ENCODE measurements around the gene GAS5.

GAS5 gene

GRCh38 chr1:173867141-173867752 lies 542 bp downstream of the GAS5 start:
- Histone ChIP-seq H3K36me3 (replicated peaks in 1 of 2; ENCODE audit: control insufficient read depth in 2 of 2, insufficient read depth in 2 of 2, low read length in 2 of 2) (peaks cover 17 to 76% of the 10 kb centered on the region in 2 donors), H4K91ac (ENCODE audit: low read depth, low read length, poor library complexity) (peak overlapping the region; percentile 5), H3K4ac (ENCODE audit: low read length) (no peak overlapping the region)

GRCh38 chr1:173866413-173867115 lies 1.2 kb downstream of the GAS5 start:
- Histone ChIP-seq H3K79me1 (ENCODE audit: low read depth, low read length) (no peaks in the 10 kb centered on the region), H4K8ac (ENCODE audit: low read depth, low read length) (no peak overlapping the region), H3K27me3 (ENCODE audit: control insufficient read depth in 3 of 3, insufficient read depth in 3 of 3, low read depth in 1 of 3, low read length in 3 of 3) (no peaks in the 10 kb centered on the region), H2BK120ac (ENCODE audit: low read depth, low read length) (no peak overlapping the region), H4K91ac (ENCODE audit: low read depth, low read length, poor library complexity) (no peak overlapping the region), H3K9ac (ENCODE audit: low read depth, low read length, poor library complexity) (no peak overlapping the region), H2AK5ac (ENCODE audit: low read depth, low read length) (no peak overlapping the region), H3K18ac (ENCODE audit: low read length) (no peak overlapping the region), H3K27ac (replicated peaks; ENCODE audit: low read length) (no peak overlapping the region), H3K4me3 (ENCODE audit: low read length in 2 of 2) (peak overlapping the region; percentile 86 to 97), H3K4ac (ENCODE audit: low read length) (no peak overlapping the region), H2BK5ac (ENCODE audit: low read length) (no peak overlapping the region), H3K9me3 (replicated peaks in 1 of 2; ENCODE audit: control insufficient read depth in 2 of 2, insufficient read depth in 1 of 2, low read depth in 1 of 2, low read length in 2 of 2) (no peaks in the 10 kb centered on the region), H2BK12ac (ENCODE audit: low read length) (no peak overlapping the region), H3K14ac (ENCODE audit: low read length) (no peak overlapping the region), H3K36me3 (replicated peaks in 1 of 2; ENCODE audit: control insufficient read depth in 2 of 2, insufficient read depth in 2 of 2, low read length in 2 of 2) (peaks cover 19 to 76% of the 10 kb centered on the region in 2 donors), H3K4me1 (ENCODE audit: control insufficient read depth in 2 of 2, insufficient read depth in 1 of 2, low read depth in 1 of 2, low read length in 2 of 2) (peaks cover 4 to 11% of the 10 kb centered on the region in 2 donors), H3K4me2 (ENCODE audit: insufficient read depth, low read length, poor library complexity, severe bottlenecking) (peak overlapping the region; percentile 89), H3K23ac (ENCODE audit: low read depth, low read length, poor library complexity) (no peak overlapping the region), H2BK15ac (ENCODE audit: low read length) (no peak overlapping the region), H2AFZ (ENCODE audit: low read length) (no peak overlapping the region)
- WGBS, 2 donors (ENCODE audit: extremely low coverage in 2 of 2, insufficient read length in 2 of 2, insufficient replicate concordance in 1 of 2), result no CpG with 5 or more reads among the region's 2 CpGs
- no peak for DNase-seq (ENCODE audit: low spot score)

More at GRCh38 chr1:173867141-173867752, 542 bp downstream of the GAS5 start:
- peak overlapping the region; percentile 86 to 97 for H3K4me3 ChIP-seq (ENCODE audit: low read length in 2 of 2)
- H2BK5ac ChIP-seq (ENCODE audit: low read length), result peak overlapping the region; percentile 89
- no peak overlapping the region for H2BK120ac ChIP-seq (ENCODE audit: low read depth, low read length)
- peak overlapping the region; percentile 76 for H2AK5ac ChIP-seq (ENCODE audit: low read depth, low read length)
- H3K9ac ChIP-seq (ENCODE audit: low read depth, low read length, poor library complexity), result peak overlapping the region; percentile 93
- H3K79me1 ChIP-seq (ENCODE audit: low read depth, low read length), result no peaks in the 10 kb centered on the region
- peak overlapping the region; percentile 89 for H3K4me2 ChIP-seq (ENCODE audit: insufficient read depth, low read length, poor library complexity, severe bottlenecking)
- no peak overlapping the region for H2BK15ac ChIP-seq (ENCODE audit: low read length)
- no peaks in the 10 kb centered on the region for H3K9me3 ChIP-seq (replicated peaks in 1 of 2; ENCODE audit: control insufficient read depth in 2 of 2, insufficient read depth in 1 of 2, low read depth in 1 of 2, low read length in 2 of 2)
- H3K18ac ChIP-seq (ENCODE audit: low read length), result peak overlapping the region; percentile 86
- H2AFZ ChIP-seq (ENCODE audit: low read length), result peak overlapping the region; percentile 44
- no peak for DNase-seq (ENCODE audit: low spot score)
- H2BK12ac ChIP-seq (ENCODE audit: low read length), result no peak overlapping the region
- no peaks in the 10 kb centered on the region for H3K27me3 ChIP-seq (ENCODE audit: control insufficient read depth in 3 of 3, insufficient read depth in 3 of 3, low read depth in 1 of 3, low read length in 3 of 3)
- peaks cover 4 to 11% of the 10 kb centered on the region in 2 donors for H3K4me1 ChIP-seq (ENCODE audit: control insufficient read depth in 2 of 2, insufficient read depth in 1 of 2, low read depth in 1 of 2, low read length in 2 of 2)
- no peak overlapping the region for H3K14ac ChIP-seq (ENCODE audit: low read length)
- H3K27ac ChIP-seq (replicated peaks; ENCODE audit: low read length), result peak overlapping the region; percentile 78
- peak overlapping the region; percentile 98 for H3K23ac ChIP-seq (ENCODE audit: low read depth, low read length, poor library complexity)
- no peak overlapping the region for H4K8ac ChIP-seq (ENCODE audit: low read depth, low read length)
- no CpG with 5 or more reads among the region's 32 CpGs for WGBS, 2 donors (ENCODE audit: extremely low coverage in 2 of 2, insufficient read length in 2 of 2, insufficient replicate concordance in 1 of 2)

GRCh38 chr1:173865468-173866164 lies 2.2 kb downstream of the GAS5 start:
- Histone ChIP-seq H3K4me3 (ENCODE audit: low read length in 2 of 2) (peak overlapping the region in 1 of 2 donors; percentile 97), H2BK12ac (ENCODE audit: low read length) (no peak overlapping the region), H2BK120ac (ENCODE audit: low read depth, low read length) (no peak overlapping the region), H3K4me1 (ENCODE audit: control insufficient read depth in 2 of 2, insufficient read depth in 1 of 2, low read depth in 1 of 2, low read length in 2 of 2) (peaks cover 4 to 11% of the 10 kb centered on the region in 2 donors), H2AK5ac (ENCODE audit: low read depth, low read length) (no peak overlapping the region), H4K8ac (ENCODE audit: low read depth, low read length) (no peak overlapping the region), H3K18ac (ENCODE audit: low read length) (no peak overlapping the region), H3K79me1 (ENCODE audit: low read depth, low read length) (no peaks in the 10 kb centered on the region), H2AFZ (ENCODE audit: low read length) (no peak overlapping the region), H3K9ac (ENCODE audit: low read depth, low read length, poor library complexity) (no peak overlapping the region), H3K9me3 (replicated peaks in 1 of 2; ENCODE audit: control insufficient read depth in 2 of 2, insufficient read depth in 1 of 2, low read depth in 1 of 2, low read length in 2 of 2) (no peaks in the 10 kb centered on the region), H3K27ac (replicated peaks; ENCODE audit: low read length) (no peak overlapping the region), H3K36me3 (replicated peaks in 1 of 2; ENCODE audit: control insufficient read depth in 2 of 2, insufficient read depth in 2 of 2, low read length in 2 of 2) (peaks cover 17 to 70% of the 10 kb centered on the region in 2 donors), H3K14ac (ENCODE audit: low read length) (no peak overlapping the region), H2BK15ac (ENCODE audit: low read length) (no peak overlapping the region), H3K23ac (ENCODE audit: low read depth, low read length, poor library complexity) (no peak overlapping the region), H3K4me2 (ENCODE audit: insufficient read depth, low read length, poor library complexity, severe bottlenecking) (peak overlapping the region; percentile 89), H4K91ac (ENCODE audit: low read depth, low read length, poor library complexity) (no peak overlapping the region), H2BK5ac (ENCODE audit: low read length) (no peak overlapping the region), H3K27me3 (ENCODE audit: control insufficient read depth in 3 of 3, insufficient read depth in 3 of 3, low read depth in 1 of 3, low read length in 3 of 3) (no peaks in the 10 kb centered on the region), H3K4ac (ENCODE audit: low read length) (no peak overlapping the region)
- DNase-seq (ENCODE audit: low spot score), result no peak
- WGBS, 2 donors (ENCODE audit: extremely low coverage in 2 of 2, insufficient read length in 2 of 2, insufficient replicate concordance in 1 of 2), result no CpG with 5 or more reads among the region's 4 CpGs

All from neuronal stem cell (in vitro differentiated cells).